ENCODE measurements around the gene THAP8. TPM values are rescaled to one million over a fixed set of nuclear protein-coding genes. Genes with fewer than 3 reads are reported as not detected.
"Not testable (repeated sequence)": the region's sequence is repeated elsewhere in the genome, so short reads cannot be mapped to it uniquely, and the experiment has no call there.

The THAP8 gene
- total RNA-seq, 1 donor from 2014 or later, result not detected

GRCh38 chr19:36081894-36082293, 27.8 kb upstream of the THAP8 start:
- Histone ChIP-seq H3K36me3 (no peaks in the 10 kb centered on the region), H3K27me3 (no peaks in the 10 kb centered on the region), H3K4me3 (no peak overlapping the region), H3K27ac (no peak overlapping the region), H3K4me1 (no peaks in the 10 kb centered on the region), H3K9me3 (no peaks in the 10 kb centered on the region)
- no peak for TF ChIP-seq CTCF (IDR thresholded peaks at IDR 0.05)
- intact Hi-C loops (cut with DNase I), result no loop called here
- no peak for DNase-seq (ENCODE audit: low spot score in 2 of 2)

- H3K9me3 ChIP-seq, result no peaks in the 10 kb centered on the region
- H3K27me3 ChIP-seq, result no peaks in the 10 kb centered on the region
- intact Hi-C loops (cut with DNase I), result no loop called here
- H3K4me3 ChIP-seq, result no peak overlapping the region
- H3K36me3 ChIP-seq, result no peaks in the 10 kb centered on the region
- no peak for DNase-seq (ENCODE audit: low spot score in 2 of 2)
- no peak overlapping the region for H3K27ac ChIP-seq
- no peak for TF ChIP-seq CTCF (IDR thresholded peaks at IDR 0.05)
- no peaks in the 10 kb centered on the region for H3K4me1 ChIP-seq
Observed at GRCh38 chr19:36081385-36081784, 27.3 kb upstream of the THAP8 start.

- Histone ChIP-seq H3K9me3 (no peaks in the 10 kb centered on the region), H3K27me3 (no peaks in the 10 kb centered on the region), H3K36me3 (no peaks in the 10 kb centered on the region), H3K27ac (no peak overlapping the region), H3K4me3 (no peak overlapping the region), H3K4me1 (no peaks in the 10 kb centered on the region)
- no peak for DNase-seq (ENCODE audit: low spot score in 2 of 2)
- TF ChIP-seq CTCF (IDR thresholded peaks at IDR 0.05), result no peak
- intact Hi-C loops (cut with DNase I), result no loop called here
Observed at GRCh38 chr19:36079389-36079945, 25.4 kb upstream of the THAP8 start.

- Histone ChIP-seq H3K4me1 (no peaks in the 10 kb centered on the region), H3K4me3 (no peak overlapping the region), H3K9me3 (no peaks in the 10 kb centered on the region), H3K27ac (no peak overlapping the region), H3K36me3 (no peaks in the 10 kb centered on the region), H3K27me3 (no peaks in the 10 kb centered on the region)
- no peak for TF ChIP-seq CTCF (IDR thresholded peaks at IDR 0.05)
- no peak for DNase-seq (ENCODE audit: low spot score in 2 of 2)
- intact Hi-C loops (cut with DNase I), result no loop called here
Observed at GRCh38 chr19:36073121-36073876, 19.2 kb upstream of the THAP8 start.

GRCh38 chr19:36072081-36072480, 18.0 kb upstream of the THAP8 start:
- H3K4me3 ChIP-seq, result no peak overlapping the region
- no peaks in the 10 kb centered on the region for H3K4me1 ChIP-seq
- H3K36me3 ChIP-seq, result no peaks in the 10 kb centered on the region
- intact Hi-C loops (cut with DNase I), result no loop called here
- no peak for TF ChIP-seq CTCF (IDR thresholded peaks at IDR 0.05)
- DNase-seq (ENCODE audit: low spot score in 2 of 2), result no peak
- H3K27me3 ChIP-seq, result no peaks in the 10 kb centered on the region
- no peaks in the 10 kb centered on the region for H3K9me3 ChIP-seq
- no peak overlapping the region for H3K27ac ChIP-seq

GRCh38 chr19:36068810-36069499, 14.9 kb upstream of the THAP8 start:
- H3K4me3 ChIP-seq; H3K36me3 ChIP-seq; intact Hi-C loops (cut with DNase I); H3K4me1 ChIP-seq; H3K27ac ChIP-seq; DNase-seq (ENCODE audit: low spot score in 2 of 2); H3K27me3 ChIP-seq; H3K9me3 ChIP-seq: not testable (repeated sequence)

Measured in ascending aorta (tissue), 2 donors.